Ramos (cell line): ENCODE measurements around the gene KANSL1L.

Experiments
- in situ Hi-C: fragments of 300-500 bp; cut with MboI; formaldehyde crosslinking; loops from one replicate; pipeline ENCODE4 v1.14.3; 2022; ENCODE audit warnings: low sequenced_read_pairs; ENCODE audit not compliant: unreplicated experiment

Gene KANSL1L

DNA sequence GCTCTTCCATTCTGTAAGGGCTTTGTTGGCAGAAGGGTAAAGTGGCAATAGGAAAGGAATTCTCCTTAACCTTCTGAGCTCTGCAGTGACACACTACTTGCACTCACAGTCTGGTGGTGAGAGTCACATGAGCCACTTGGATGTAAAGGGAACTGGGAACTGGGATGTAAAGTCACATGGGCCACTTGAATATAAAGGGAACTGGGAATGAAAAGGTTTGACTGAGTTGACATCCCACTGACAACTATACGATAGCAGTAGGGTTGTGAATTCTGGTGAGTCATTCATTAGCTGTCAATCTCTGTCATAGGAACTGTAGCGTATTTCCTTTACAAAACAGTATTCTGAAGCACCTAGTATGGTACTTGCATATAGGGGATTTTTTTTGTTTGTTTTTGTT is 163.3 kb downstream of the KANSL1L start:
- in situ Hi-C loops, result no loop called here

DNA sequence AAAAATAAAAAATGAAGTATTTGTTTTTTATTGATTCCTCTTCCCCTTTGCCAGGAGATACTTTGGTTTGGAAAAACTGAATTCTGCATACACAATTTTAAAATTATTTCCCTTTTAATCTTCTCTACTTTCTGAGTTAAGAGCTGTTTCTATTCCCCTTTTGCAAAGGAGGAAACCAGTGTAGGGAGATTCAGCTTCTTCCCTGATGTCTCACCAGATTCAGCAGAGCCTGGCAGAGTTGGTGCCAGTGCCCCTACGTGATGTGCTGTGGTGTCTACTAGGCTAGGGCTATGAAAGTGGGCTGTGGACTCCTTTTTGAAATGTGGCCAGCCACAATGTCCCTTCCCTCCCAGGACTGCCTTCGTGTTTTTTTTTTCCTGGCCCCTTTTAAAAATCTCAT is 166.3 kb downstream of the KANSL1L start:
- in situ Hi-C loops, result no loop called here

DNA sequence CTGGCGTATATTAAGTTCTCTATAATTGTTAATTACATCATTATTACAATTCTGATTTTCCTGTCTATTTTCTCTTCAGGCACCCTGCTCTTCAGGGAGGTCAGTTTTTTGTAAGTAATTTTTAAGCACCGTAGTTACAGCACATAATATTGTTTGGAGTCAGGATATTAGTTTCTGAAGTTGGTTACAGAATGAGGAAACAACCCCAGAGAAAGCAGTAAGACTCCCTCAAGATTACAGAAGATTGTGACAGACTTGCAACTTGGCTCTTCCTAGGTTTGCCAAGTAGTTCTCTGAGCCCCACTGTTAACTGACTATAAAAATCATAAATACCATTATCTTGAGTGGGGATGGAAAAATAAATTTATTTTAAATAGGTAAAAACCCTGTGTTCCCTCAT is 167.8 kb downstream of the KANSL1L start:
- in situ Hi-C loops, result no loop called here

DNA sequence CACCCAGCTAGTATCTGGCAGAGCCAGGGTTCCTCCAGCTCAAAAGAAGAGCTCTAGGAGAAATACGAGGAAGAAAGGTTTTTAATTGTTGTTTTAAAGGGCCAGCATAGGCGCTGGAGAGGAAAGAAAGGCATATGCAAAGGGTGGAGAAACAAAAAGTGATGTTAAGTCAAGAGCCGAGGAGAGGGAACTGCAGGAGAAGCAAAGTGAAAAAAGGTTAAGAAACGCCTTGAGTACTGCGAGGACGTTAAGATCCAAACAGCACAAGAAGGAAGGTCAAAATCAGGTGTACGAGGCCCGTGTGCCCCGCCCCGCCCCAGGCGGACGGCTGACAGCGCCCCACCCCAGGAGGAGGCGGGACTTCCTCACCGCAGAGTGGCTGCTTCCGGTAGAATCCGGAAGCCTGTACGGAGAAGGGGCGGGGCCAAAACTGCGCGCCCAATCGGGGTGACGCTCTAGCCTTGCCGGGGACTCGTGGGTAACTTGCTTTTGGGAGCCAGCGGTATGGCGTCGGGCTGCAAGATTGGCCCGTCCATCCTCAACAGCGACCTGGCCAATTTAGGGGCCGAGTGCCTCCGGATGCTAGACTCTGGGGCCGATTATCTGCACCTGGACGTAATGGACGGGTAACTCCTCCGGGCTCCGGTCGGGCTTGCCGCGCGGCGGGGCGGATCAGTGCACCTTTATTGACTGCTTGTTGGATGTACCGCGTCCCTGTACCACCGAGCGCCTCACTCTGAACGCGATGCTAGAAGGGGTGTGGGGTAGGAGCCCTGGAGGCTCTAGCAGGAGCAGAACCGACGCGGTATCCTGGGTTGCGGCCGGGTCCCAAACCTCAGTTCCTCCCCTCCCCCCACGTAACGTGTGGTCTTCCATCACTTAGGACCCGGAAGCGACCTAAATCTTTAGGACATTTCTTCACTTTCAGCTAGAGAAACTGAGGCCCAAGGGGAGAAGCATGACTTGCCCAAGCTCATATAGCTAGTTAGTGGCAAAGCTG is 168.8 kb downstream of the KANSL1L start, which contains the start of gene RPE:
RPE (plus strand) TSS at position 481 of the 1,000 bp plus-strand sequence; CDS start at position 505, 24 bp downstream.
- in situ Hi-C loops, result no loop called here

DNA sequence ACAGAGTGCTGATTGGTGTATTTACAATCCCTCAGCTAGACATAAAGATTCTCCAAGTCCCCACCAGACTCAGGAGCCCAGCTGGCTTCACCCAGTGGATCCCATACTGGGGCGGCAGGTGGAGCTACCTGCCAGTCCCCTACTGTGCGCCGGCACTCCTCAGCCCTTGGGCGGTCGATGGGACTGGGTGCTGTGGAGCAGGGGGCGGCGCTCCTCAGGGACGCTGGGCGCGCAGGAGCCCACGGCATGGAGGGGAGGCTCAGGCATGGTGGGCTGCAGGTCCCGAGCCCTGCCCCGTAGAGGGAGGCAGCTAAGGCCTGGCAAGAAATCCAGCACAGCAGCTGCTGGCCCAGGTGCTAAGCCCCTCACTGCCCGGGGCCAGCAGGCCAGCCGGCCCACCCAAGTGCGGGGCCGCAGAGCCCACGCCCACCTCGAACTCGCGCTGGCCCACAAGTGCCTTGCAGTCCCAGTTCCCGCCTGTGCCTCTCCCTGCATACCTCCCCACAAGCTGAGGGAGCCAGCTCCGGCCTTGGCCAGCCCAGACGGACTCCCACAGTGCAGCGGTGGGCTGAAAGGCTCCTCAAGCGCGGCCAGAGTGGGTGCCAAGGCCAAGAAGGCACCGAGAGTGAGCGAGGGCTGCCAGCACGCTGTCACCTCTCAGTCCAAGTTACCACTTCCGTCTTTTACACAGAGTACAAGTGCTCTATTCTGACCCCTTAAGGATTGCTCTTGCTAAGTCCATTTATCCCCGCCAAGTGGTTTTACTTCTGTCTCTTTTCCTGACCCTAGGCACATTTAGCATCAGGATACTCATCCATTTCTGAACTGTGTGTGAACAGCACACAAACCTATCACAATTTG is 170.5 kb downstream of the KANSL1L start:
- in situ Hi-C loops, result no loop called here

DNA sequence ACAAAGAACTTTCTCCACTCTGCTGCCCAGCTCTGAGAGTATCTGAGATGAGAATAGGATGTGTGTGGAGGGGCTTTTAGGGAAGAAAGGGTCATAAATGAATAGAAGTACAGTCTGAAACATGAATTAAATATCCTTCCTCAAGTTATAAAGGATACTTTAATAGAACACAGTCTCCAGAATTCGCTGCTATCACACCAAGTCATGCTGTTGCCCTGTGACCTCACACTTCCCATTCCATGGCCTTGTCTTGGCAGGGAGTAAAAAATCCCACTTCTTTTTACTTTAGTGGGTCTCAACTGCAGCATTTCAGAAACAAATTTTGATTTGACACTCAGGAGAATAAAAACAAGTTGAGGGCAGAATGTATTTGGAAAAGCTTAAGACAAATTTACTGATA is 172.6 kb downstream of the KANSL1L start:
- in situ Hi-C loops, result no loop called here

DNA sequence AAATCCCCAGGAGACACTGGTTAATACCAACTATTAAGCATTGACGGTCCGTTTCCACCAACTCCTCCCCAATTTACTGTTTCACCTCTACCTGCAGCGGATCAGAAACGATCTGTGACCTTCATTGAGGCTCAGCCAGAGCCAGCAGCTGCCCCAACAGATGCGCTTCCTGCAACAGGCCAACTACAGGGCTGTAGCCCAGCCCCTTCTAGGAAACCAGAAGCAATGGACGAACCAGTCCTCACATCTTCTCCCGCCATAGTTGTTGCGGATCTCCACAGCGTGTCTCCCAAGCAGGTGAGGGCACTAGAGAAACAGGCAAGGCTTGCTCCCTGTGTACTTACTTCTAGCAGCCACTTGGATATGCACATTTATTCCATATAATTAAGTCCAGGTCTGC is 177.2 kb downstream of the KANSL1L start:
- in situ Hi-C loops, result no loop called here

DNA sequence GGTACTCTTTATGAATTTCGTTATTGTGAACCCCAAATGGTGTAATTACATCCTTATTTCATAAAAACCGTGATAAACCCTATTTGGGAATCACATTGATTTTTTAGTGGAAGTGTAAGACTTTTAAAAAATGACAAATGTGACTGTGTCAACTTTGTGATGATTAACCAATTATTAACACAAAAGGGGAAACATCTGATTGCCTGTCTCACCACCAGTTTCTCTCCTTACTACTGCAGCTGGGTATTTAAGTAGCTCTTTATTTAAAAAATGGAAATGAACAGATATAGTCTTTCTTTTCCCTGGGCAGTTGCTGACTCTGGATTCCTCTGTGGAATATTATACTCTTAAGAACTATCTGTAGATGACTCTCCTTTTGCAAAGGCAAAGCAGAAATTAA is 180.4 kb downstream of the KANSL1L start:
- in situ Hi-C loops, result no loop called here

DNA sequence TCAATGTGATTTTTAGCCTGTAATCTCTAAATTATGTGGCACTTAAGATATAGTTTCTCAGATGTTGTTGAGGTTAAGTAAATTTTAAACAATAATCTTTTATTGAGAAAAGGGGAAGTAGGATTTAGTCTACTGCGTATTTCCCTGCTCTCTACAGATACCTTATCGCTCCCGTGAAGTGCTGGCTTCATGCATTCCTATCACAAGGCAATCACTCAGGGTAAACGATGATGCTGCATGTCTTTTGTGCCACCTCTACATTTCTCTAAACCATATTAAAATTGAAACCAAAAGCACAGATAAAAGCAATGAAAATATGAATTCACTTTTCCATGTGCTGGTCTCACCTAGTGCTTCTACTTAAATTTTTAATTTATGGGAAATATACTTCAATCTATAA is 183.2 kb downstream of the KANSL1L start:
- in situ Hi-C loops, result no loop called here

DNA sequence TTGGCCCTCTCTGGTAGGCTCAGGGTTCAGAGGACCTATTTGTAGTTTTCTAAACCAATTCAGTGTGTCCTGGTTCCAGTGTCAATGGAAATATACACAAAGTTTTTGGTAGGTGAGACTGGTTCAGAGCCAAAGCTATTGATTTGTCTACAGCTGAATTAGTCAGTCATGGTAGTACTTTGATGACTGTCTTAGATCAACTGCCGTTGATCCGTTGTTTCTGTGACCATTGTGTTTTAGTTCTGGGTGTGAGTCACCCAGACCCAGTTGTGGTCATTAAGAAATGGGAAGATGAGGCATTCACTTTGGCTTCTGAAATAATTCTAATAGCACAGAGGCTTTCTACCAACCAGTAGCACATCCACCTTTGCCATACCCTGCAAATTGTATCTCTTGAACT is 184.8 kb downstream of the KANSL1L start:
- in situ Hi-C loops, result no loop called here

DNA sequence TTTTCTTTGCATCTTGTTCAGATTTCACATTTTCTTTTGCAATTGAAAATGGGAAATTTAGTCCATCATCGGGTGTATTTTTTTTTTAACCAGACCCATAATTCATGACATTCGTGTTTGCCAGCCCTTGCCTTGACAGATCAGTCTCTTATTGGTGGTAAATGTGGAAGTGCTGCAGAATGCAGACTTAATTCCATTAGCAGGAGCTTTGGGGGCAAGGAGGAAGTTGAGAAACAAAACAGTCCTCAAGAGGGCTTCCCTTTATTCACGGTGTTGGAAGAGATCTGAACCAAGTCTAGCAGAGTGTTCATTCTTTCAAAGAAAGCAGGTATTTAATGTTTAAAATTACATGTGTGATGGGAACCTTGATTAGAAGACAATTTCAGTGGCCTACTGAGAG is 185.3 kb downstream of the KANSL1L start:
- in situ Hi-C loops, result no loop called here

DNA sequence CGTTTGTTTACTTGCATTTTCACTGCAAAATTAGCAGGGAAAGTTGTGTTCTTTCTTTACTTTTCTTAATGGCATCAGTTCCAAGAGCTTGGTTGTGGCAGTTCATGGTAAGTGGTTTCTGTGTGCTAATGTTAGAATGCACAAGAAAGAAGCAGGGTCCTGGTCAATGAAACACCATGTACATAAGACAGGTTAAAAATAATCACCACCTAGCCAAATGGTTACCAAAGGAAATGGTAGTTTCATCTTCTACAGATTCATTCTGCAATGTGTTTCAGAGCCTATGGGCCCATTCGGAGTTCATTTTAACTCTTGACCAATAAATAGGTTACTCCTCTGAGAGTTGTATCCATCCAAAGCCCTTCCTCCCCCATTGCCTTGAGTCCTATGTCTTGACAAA is 186.9 kb downstream of the KANSL1L start:
- in situ Hi-C loops, result no loop called here

DNA sequence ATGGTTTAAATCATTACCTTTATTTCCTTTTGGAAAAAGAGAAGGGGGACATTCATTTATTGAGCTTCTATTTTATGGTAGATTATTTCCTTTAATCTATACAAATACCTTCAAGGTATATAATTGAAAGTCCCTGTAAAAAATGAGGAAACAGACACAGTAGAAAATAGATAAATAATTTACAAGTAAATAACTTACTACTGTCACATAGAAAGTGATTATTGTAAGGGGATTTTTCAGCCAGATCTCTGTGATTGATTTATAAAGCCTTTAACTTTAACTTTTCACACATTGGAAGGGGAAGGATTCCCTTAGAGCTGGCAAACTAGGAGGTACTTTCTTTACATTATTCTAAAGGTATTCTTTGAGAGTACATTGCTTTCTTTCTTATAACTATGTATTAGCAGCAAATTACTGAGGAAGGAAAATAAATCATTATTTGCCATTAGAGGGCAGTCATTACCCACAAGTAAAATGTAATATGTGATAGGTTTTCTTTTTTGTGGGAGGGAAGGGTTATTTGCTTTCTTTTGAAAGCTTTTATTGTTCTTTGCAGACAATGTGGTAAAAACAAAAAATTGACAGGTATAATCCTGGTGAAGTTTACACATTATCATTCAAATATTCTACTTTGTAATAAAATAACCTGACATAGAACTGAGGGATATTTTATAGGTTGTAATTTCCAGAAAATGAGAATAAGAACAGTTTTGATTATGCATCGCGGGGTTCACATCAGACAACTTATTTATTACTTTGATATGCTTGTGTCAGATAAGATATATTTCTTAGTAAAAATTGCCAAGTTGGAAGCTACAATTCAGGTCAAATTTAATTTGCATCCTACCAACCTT is 193.6 kb downstream of the KANSL1L start:
- in situ Hi-C loops, result loop anchor here (5.0 kb wide), 1 partner anchor 220 kb away; no protein-coding TSS in a partner anchor

DNA sequence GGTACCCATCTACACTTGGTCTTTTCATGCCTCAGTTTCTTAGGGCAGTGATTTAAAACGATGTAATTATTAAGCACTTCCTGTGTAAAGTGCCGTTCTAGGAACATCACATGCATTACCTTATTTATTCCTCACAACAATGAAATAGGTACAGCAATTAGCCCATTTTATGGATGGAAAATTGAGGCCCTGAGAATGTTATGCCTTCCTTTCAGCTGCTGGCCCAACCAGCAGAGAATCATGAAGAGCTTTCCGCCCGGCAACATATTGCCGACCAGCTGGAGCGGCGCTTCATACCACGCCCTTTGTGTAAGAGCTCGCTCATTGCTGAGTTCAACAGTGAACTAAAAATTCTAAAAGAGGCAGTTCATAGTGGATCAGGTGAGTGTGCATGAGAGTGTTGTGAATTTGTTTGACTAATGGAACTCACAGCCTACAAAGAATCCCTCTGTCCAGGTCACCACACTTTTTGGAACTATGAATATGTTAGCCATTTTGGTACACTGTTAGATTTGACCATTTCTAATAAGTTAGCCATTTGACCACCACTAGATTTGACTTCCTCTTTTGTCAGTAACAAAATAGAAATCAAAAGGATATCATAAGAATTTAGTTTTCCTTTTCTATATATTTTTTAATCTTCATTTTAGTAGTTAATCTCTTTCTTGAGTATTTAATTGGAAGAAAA is 194.4 kb downstream of the KANSL1L start:
- in situ Hi-C loops, result loop anchor here (5.0 kb wide), 1 partner anchor 220 kb away; no protein-coding TSS in a partner anchor

DNA sequence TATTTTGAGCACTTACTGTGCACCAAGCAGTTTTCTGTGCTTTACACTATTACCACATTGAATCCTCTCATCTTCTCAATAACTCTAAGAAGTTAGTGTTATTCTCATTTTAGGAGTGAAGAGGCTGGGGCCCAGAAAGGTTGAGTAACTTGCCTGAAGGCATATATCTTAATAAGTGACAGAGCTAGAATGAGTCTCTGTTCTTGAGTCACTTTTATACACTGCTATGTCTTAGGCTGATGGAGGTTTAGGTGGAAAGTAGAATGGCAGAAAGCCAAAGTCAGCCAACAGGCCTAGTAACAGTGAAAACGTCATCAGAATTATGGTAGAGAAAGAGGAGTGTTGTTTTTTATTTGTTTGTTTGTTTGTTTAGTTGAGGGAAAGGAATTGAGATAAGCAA is 196.6 kb downstream of the KANSL1L start:
- in situ Hi-C loops, result no loop called here

DNA sequence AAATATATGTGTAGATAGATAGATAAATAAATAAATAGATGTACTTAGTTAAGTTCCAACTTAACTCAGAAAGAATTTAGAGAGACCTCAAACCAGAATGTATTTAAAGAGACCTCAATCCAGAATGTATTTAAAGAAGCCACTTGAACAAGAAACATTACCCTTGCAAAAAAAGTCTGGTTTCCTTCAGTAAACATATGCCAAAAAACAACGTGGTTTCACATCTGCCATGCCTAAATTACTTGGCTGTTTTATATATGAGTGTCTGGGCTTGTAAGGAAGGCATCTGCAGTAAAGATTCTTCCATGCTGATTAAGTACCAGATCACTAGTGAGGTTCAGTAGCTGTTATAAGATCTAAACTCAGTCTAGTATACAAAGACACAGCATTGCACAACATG is 197.9 kb downstream of the KANSL1L start:
- in situ Hi-C loops, result no loop called here
